Measurements from ENCODE around the gene ATF7IP2.

ATF7IP2 gene

GRCh38 chr16:10526962-10527361 lies 141.1 kb downstream of the ATF7IP2 start:
- Histone ChIP-seq H3K36me3 (ENCODE audit: control insufficient read depth in 2 of 2, insufficient read depth in 2 of 2, low read length in 2 of 2) (peaks cover 14 to 36% of the 10 kb centered on the region in 2 donors), H3K9me3 (ENCODE audit: control insufficient read depth in 2 of 2, low read length in 2 of 2) (no peaks in the 10 kb centered on the region), H3K27me3 (ENCODE audit: control insufficient read depth in 1 of 2, insufficient read depth in 2 of 2, low read length in 2 of 2) (no peaks in the 10 kb centered on the region), H3K4me1 (ENCODE audit: control insufficient read depth, insufficient read depth, low read length) (no peaks in the 10 kb centered on the region), H3K9ac (ENCODE audit: low read length in 2 of 2) (no peak overlapping the region), H3K4me3 (ENCODE audit: low read length in 2 of 2) (no peak overlapping the region), H3K27ac (ENCODE audit: low read length) (no peak overlapping the region)

DNA sequence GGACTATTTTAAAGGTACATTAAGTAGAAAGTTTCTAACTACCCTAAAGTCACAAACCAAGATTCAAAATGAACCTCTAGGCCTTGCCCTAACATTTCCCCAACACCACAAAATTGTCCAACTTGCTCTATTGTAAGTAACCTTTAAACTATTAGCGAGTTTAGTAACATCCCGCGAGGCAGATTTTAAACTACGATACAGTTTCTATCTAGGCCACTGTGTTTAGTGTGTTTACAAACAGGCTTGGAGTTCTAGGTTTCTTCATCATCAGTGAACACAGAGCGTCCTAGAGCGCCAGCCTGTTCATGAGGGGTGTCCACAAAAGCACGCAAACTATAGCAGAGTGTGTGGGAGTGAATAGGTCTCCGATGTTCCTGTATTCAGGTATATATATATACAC lies 142.8 kb downstream of the ATF7IP2 start:
- Histone ChIP-seq H3K4me1 (ENCODE audit: control insufficient read depth, insufficient read depth, low read length) (no peaks in the 10 kb centered on the region), H3K27ac (ENCODE audit: low read length) (no peak overlapping the region), H3K9ac (ENCODE audit: low read length in 2 of 2) (no peak overlapping the region), H3K9me3 (ENCODE audit: control insufficient read depth in 2 of 2, low read length in 2 of 2) (no peaks in the 10 kb centered on the region), H3K4me3 (ENCODE audit: low read length in 2 of 2) (no peak overlapping the region), H3K27me3 (ENCODE audit: control insufficient read depth in 1 of 2, insufficient read depth in 2 of 2, low read length in 2 of 2) (no peaks in the 10 kb centered on the region), H3K36me3 (ENCODE audit: control insufficient read depth in 2 of 2, insufficient read depth in 2 of 2, low read length in 2 of 2) (peaks cover 17 to 44% of the 10 kb centered on the region in 2 donors)

DNA sequence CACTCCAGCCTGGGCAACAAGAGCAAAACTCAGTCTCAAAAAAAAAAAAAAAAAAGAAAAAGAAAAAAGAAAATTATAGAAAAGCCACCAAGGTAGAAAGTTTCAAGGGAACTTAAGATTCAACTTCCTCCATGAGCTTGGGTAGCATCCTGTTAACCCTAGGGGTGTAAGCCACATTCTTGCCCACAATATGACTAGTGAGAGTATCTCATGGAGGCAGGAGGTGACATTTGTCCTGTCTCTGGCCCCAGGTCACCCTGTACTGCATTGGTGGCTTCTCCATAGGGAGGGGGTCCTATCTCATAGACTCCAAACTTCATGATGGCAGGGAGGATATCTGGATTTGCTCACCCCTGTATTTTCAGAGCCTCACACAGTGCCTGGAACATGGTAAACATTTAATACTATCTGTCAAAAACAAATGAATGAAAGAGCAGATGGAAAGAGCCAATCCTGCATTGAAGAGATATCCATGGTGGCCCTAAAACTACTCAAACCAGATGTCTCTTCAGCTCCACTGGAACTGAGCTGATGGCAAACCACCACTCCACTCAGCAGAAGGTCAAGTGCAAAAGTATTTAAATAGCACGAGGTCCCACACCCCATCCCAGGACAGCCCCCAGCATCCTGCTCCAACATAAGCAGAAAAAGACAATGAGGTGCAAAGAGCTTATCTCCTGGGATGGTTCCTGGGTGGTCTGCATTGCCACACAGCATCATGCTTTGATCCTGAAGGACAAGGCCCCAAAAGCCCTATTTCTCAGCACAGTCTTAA lies 144.2 kb downstream of the ATF7IP2 start:
- Histone ChIP-seq H3K9ac (ENCODE audit: low read length in 2 of 2) (no peak overlapping the region), H3K4me1 (ENCODE audit: control insufficient read depth, insufficient read depth, low read length) (no peaks in the 10 kb centered on the region), H3K27ac (ENCODE audit: low read length) (no peak overlapping the region), H3K4me3 (ENCODE audit: low read length in 2 of 2) (no peak overlapping the region), H3K36me3 (ENCODE audit: control insufficient read depth in 2 of 2, insufficient read depth in 2 of 2, low read length in 2 of 2) (peaks cover 17 to 50% of the 10 kb centered on the region in 2 donors), H3K9me3 (ENCODE audit: control insufficient read depth in 2 of 2, low read length in 2 of 2) (no peaks in the 10 kb centered on the region), H3K27me3 (ENCODE audit: control insufficient read depth in 1 of 2, insufficient read depth in 2 of 2, low read length in 2 of 2) (no peaks in the 10 kb centered on the region)

DNA sequence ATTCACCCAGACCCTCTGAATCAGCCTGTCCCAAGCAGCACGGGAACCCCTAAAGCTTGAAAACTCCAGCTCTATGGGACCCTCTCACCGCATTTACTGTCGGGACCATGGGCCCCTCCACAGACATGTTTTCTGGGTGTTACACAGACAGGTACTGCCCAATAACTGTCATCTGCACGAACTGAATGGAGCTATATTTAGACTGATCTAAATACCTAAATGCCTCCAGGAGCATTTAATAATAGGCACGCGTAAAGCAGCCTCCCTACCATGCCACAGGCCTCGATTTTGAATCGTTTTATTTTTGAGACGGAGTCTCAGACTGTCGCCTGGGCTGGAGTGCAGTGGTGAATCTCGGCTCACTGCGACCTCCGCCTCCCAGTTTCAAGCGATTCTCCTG lies 144.8 kb downstream of the ATF7IP2 start:
- H3K9ac ChIP-seq (ENCODE audit: low read length in 2 of 2) = no peak overlapping the region
- H3K4me1 ChIP-seq (ENCODE audit: control insufficient read depth, insufficient read depth, low read length) = no peaks in the 10 kb centered on the region
- no peaks in the 10 kb centered on the region for H3K9me3 ChIP-seq (ENCODE audit: control insufficient read depth in 2 of 2, low read length in 2 of 2)
- no peaks in the 10 kb centered on the region for H3K27me3 ChIP-seq (ENCODE audit: control insufficient read depth in 1 of 2, insufficient read depth in 2 of 2, low read length in 2 of 2)
- H3K27ac ChIP-seq (ENCODE audit: low read length) = no peak overlapping the region
- H3K4me3 ChIP-seq (ENCODE audit: low read length in 2 of 2) = no peak overlapping the region
- H3K36me3 ChIP-seq (ENCODE audit: control insufficient read depth in 2 of 2, insufficient read depth in 2 of 2, low read length in 2 of 2) = peaks cover 17 to 50% of the 10 kb centered on the region in 2 donors

DNA sequence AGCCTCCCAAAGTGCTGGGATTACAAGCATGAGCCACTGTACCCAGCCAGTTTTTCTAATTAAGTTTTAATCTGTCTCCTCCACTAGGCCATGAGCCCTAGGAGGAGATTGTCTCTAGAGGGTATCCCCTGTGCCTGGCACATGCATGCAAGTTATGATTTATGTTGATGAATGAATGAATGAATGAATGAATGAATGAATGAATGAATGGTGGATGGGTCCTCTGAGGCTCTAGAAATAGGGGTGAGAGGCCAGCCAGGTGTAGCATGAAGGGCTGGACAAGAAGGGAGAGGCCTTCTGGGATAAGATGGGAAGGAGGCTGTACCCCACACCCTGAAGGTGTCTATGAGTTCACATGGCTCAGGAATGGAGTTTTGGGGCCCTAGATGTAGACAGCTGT lies 145.7 kb downstream of the ATF7IP2 start:
- Histone ChIP-seq H3K36me3 (ENCODE audit: control insufficient read depth in 2 of 2, insufficient read depth in 2 of 2, low read length in 2 of 2) (peaks cover 18 to 52% of the 10 kb centered on the region in 2 donors), H3K27ac (ENCODE audit: low read length) (no peak overlapping the region), H3K27me3 (ENCODE audit: control insufficient read depth in 1 of 2, insufficient read depth in 2 of 2, low read length in 2 of 2) (no peaks in the 10 kb centered on the region), H3K9me3 (ENCODE audit: control insufficient read depth in 2 of 2, low read length in 2 of 2) (no peaks in the 10 kb centered on the region), H3K9ac (ENCODE audit: low read length in 2 of 2) (no peak overlapping the region), H3K4me1 (ENCODE audit: control insufficient read depth, insufficient read depth, low read length) (no peaks in the 10 kb centered on the region), H3K4me3 (ENCODE audit: low read length in 2 of 2) (no peak overlapping the region)
